GM18951 (cell line): ENCODE data around the gene DLG2.

ENCODE experiments used
- POLR2A ChIP-seq: IDR thresholded peaks from 4 replicates; pipeline ENCODE4 v1.6.1; 2011; ENCODE audit warnings: mild to moderate bottlenecking; ENCODE audit not compliant: insufficient read length, insufficient read depth; ENCODE audit errors: extremely low read depth
- in situ Hi-C: fragments of 300-500 bp; cut with MboI; formaldehyde crosslinking; loops from one replicate; pipeline ENCODE4 v1.12.0; 2022; ENCODE audit warnings: low sequenced_read_pairs, mixed read lengths, inconsistent platforms; ENCODE audit not compliant: unreplicated experiment

Gene DLG2

GRCh38 chr11:85196968-85197367, 430.2 kb downstream of the DLG2 start:
- in situ Hi-C loops: no loop called here
- no peak for TF ChIP-seq POLR2A

GRCh38 chr11:85195934-85196333, 431.2 kb downstream of the DLG2 start:
- in situ Hi-C loops: no loop called here

GRCh38 chr11:85187992-85188391, 439.2 kb downstream of the DLG2 start:
- in situ Hi-C loops: no loop called here

More at GRCh38 chr11:85195934-85196333, 431.2 kb downstream of the DLG2 start:
- no peak for TF ChIP-seq POLR2A

DNA sequence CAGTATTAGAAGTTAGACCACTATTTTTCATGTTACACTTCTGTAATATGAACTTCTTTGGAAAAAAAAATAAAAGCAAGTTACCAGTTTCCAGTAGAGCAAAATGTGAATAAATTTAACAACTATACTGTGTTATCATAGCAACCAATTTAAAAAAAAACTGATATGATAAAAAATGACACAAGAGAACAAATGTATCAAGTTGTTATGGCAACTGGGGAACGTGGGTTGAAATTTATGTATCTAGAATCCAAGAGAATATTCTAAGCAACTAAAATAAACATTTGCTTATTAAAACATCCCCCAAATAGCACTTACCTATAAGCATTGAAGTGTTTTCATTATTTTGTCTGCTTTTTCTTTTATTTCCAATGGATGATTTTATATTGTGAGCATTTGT, 442.4 kb downstream of the DLG2 start:
- no peak for TF ChIP-seq POLR2A
- in situ Hi-C loops: no loop called here

More at GRCh38 chr11:85187992-85188391, 439.2 kb downstream of the DLG2 start:
- TF ChIP-seq POLR2A: no peak

DNA sequence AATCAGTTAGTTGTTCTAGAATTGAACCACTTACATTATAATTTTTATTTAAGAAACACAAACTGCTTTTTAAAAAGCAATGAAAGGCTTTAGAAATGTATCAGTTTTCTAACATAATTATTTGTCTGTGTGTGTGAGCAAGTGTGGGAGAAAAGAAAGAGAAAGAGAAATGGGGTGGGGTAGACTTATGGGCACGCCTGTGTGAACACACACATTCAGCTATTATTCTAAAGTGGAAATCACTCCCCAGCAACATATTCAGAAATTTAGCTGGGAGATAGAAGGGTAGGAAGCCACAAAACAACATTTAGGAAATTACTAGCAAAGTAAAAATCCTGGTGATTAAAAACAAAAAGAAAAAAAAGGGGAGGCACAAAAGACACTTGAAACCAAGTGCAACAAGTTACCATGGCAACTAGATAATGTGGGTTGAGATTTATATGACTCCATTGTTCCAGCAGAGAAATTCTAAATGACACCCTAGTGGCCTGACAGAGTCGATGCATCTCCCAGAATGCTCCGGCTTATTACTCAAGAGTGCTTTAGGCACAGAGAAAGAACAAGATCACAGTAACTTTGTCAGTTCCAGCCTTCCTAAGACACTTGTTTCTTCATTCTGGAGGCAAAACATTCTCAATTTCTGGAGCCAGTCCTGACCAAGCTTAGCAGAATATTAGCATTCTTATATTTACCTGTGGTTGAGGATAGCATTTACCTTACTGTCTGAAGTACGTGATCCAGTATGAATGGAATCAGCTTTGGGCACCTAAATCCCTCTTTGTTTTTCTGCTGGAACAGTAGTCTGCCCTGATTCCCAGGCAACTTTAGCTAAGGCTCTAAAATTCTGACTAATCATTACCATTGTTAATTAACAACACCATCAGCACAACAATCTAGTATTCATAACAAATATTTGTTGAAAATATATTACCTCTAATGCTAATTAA, 444.4 kb downstream of the DLG2 start:
- TF ChIP-seq POLR2A: no peak
- in situ Hi-C loops: no loop called here

GRCh38 chr11:85180528-85180927, 446.6 kb downstream of the DLG2 start:
- TF ChIP-seq POLR2A: no peak
- in situ Hi-C loops: no loop called here

DNA sequence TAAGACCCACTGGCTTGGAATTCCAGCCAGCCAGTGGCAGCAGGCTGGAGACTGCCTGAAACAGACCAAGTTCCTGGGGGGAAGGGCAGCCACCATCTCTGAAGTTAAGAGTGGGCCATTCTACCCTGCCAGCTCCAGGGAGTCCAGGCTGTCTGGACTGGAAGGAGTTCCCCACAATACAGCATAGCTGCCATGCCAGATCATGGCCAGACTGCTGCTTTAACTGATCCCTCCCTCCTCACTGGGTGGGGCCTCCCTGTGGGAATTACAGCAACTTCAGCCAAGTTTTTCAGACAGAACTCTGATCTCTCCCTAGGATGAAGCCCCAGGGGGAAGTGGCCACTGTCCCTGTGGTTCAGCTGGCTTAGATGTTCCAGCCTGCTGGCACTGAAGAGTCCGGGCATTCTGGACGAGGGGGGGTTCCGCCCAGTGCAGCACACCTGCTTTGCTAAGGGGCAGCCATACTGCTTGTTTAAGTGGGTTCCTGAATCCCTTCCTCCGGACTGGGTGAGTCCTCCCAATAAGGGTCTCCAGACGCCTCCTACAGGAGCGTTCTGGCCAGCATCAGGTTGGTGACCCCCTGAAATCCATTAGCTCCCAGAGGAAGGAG, 455.4 kb downstream of the DLG2 start:
- TF ChIP-seq POLR2A: no peak
- in situ Hi-C loops: no loop called here

GRCh38 chr11:85170184-85170583, 457.0 kb downstream of the DLG2 start:
- TF ChIP-seq POLR2A: no peak
- in situ Hi-C loops: no loop called here

DNA sequence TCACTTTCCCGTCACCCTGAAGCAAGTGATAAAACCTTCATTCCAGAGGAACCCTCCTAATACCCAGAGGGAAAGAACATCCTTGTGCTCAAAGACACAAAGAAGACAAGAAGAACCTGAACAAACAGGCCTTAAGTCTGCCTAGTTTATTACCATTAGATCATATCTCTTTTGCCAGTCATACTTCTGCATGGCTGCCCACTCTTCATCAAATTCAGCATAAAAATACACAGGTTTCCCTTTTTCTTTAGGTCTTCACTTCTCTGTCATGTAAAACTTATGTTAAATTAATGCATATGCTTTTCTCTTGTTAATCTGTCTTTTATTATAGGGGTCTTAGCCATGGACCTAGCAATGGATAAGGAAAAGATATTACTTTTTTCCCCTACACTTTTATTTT, 459.7 kb downstream of the DLG2 start:
- in situ Hi-C loops: no loop called here
- TF ChIP-seq POLR2A: no peak

DNA sequence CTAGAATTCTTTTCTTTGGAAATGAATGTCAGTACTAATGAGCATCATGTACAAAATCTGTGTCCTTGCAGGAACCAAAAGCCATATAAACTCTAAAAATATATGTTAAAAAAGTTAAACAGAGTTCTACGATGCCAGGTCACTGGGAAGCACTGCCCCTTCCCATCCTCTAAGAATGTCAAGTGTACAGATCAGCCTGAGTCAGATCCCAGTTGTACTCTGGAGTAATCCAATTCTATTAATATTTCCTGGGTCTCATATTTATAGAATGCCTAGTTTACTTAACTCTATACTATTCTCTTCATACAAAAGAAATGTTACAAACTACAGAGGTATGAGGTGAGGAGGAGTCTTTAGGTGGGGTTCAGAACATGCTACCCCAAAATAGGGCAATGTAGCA, 460.1 kb downstream of the DLG2 start:
- in situ Hi-C loops: no loop called here
- no peak for TF ChIP-seq POLR2A

GRCh38 chr11:85165819-85166218, 461.3 kb downstream of the DLG2 start:
- in situ Hi-C loops: no loop called here
- TF ChIP-seq POLR2A: no peak

DNA sequence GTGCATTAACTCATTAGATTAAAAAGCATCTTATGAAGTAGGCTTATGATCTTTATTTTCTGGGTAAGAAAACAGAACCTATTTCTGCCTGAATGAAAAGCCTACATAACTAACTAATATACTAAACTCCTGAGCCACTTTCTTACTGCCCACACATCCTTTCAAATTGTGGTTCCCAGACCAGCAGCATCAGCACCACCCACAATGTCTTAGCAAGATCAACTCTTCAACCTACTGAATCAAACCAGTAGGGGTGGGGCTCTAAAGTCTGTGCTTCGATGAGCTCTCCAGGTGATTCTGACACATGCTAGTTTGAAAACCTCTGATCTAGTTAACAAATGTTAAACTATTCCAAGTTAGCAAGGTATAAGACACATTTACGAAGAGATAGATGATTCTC, 462.4 kb downstream of the DLG2 start:
- in situ Hi-C loops: no loop called here
- TF ChIP-seq POLR2A: no peak

GRCh38 chr11:85154294-85154693, 472.9 kb downstream of the DLG2 start:
- no peak for TF ChIP-seq POLR2A
- in situ Hi-C loops: no loop called here

DNA sequence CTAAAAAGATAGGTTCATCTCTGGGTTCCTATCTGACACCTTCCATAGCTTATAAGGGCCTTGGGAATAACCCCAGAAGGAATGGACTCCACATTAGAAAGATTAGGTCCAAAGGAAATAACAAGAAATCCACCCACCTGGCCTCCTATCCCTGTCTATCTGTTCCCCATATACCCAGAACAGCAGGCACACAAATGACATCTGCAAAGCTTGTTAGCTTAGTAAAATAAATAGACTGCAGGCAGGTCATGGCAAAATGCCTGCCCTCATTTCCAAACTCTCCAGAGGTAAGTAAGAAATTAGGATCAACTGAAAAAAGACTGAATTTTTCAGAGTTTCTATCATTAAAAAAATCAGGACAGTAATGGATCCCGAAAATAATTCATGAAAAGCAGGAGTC, 489.5 kb downstream of the DLG2 start:
- in situ Hi-C loops: no loop called here
- no peak for TF ChIP-seq POLR2A

GRCh38 chr11:85133636-85134035, 493.5 kb downstream of the DLG2 start:
- in situ Hi-C loops: no loop called here
- TF ChIP-seq POLR2A: no peak
